Right hindlimb (tissue), 1 donor: ENCODE results near the gene PCARE.

Experiments
- DNase-seq: peaks from one replicate; pipeline ENCODE4 v3.0.0-alpha.2; 2018

PCARE gene

DNA sequence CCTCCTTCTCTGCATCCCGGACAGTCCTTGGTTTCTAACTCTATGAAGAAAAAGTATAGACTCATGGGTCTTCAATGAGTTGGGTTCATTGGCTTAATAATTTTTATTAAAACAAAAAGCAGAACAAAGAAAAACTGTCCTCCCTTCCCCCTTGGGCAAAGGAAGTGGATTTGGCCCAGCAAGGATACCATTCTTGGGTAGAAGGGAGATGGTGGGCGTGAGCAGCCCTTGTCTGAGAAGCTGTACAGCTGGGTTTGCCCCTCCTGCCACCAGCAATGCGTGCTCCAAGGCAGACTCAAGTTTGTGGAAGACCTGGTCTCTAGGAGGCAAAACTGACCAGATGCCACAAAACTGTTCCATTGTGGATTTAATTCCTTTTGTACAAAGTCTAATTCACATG lies 12.7 kb downstream of the PCARE start:
- no peak for DNase-seq

- DNase-seq = no peak
Measured at GRCh38 chr2:29061176-29061575, 13.1 kb downstream of the PCARE start.

DNA sequence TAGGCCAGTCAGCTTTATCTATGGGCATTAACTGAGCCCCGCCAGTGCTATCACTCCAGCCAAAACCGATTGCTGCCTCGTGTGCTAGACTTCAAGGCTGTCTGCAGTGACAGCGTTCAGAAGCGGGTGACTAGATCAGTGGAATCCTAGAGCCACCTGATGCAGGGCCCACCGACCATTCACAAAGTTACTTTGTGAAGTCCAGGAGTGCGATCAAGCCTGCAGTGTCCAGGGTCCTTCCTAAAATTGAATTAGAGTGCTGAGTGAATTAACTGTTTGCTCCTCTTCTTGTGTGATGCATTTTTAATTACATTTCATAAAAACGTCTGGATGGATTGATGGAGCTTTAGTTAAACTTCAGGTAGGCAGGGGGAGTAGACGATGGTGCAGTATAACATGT lies 13.9 kb downstream of the PCARE start:
- no peak for DNase-seq

GRCh38 chr2:29059624-29060023 lies 14.7 kb downstream of the PCARE start:
- DNase-seq = no peak

DNA sequence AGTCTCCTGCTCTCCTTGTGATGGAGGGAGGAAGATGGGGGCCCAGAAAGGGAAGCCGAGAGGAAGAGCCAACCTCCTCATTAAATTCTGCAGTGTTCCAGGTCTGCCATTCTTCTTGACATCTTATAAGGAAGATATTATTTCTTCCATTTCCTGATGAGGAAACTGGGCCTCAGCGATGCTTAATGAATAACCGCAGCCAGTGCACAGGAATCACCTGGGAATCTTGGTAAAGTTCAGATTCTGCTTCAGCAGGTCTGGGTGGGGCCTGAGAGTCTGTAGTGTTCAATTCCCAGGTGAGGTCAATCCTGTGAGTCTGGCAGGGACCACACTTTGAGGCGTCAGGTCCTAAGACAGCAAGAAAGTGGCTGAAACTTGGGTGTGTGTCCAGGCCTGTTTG lies 17.3 kb downstream of the PCARE start:
- no peak for DNase-seq

DNA sequence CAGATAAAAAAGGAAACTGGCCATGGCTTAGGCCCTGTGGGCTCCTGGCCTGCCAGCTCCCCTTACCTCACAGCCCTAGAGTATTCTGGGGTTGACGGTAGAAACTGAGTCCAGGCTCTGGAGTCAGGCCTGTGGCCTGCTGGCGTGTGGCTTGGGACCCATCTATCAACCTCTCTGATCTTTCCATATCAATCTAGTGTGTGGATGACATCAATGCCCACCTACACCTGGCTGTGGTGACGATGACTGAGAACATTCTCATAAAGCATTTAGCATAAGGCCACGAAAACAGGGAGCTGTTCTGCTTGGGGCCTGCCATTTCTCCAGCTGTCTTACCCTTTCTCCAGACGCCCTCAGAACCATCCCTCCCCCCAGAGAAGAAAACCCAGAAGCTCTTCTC lies 17.9 kb downstream of the PCARE start:
- DNase-seq = no peak

DNA sequence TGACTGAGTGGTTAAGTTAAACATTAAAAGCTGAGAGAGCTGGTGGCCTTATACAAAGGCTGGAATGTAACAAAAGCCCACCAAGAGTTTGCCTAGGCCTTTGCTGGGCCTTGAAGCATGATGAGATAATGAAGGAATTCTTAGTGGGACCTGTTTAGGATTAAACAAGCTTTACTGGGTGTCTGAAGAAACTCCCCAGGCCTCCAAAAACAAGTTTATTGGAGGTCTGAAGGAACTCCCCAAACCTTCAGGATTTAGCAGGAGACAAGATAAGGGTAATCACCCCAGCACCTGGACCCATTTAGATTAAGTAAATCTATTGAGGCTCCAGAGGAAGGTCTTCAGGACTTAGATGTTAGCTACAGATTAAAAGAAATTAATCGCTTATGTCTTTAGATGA lies 18.7 kb downstream of the PCARE start:
- DNase-seq = no peak

GRCh38 chr2:29054430-29054829 lies 19.9 kb downstream of the PCARE start:
- DNase-seq = no peak

GRCh38 chr2:29053670-29054400 lies 20.5 kb downstream of the PCARE start:
- DNase-seq = no peak

DNA sequence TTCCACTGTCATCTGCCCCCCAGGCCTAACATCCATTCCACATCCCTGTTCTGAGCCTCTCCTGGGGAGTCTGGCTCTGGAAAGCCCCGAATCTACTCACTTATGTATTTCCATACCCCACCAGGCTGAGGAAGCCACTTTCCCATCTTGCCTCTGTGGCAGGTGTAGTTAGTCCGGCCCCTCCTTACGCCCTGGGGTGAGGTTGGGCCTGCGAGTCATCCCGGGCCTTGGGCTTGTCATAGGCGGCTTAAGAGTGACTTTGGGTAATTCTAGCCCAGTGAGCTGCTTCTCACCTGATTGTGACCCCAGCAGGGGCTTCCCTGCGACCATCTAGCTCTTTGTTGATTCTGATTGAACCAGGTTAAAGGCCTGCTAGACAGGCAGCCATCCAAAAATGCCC lies 21.1 kb downstream of the PCARE start:
- DNase-seq = no peak

- DNase-seq = no peak
Measured at GRCh38 chr2:29052807-29053206, 21.5 kb downstream of the PCARE start.

- no peak for DNase-seq
Measured at GRCh38 chr2:29051730-29052129, 22.6 kb downstream of the PCARE start.

DNA sequence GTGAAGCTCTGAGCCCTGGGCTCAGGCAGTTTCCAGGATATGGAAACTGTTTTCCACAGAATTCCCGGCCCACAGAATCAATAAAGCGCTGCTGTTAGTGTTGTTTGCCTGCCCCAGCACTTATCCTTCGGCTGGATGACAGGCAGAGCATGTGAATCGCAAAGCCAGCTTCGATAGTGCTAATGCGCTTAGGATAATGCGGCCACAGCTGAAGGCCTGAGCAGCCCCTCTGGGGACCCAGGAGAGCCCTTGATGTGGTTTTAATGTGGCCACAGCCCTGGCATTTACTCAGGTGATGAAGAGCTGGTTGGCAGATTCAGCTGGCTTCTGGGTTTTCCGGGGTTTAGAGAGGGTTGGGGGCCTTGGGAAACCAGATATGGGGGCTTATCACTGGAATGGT lies 23.7 kb downstream of the PCARE start:
- no peak for DNase-seq

DNA sequence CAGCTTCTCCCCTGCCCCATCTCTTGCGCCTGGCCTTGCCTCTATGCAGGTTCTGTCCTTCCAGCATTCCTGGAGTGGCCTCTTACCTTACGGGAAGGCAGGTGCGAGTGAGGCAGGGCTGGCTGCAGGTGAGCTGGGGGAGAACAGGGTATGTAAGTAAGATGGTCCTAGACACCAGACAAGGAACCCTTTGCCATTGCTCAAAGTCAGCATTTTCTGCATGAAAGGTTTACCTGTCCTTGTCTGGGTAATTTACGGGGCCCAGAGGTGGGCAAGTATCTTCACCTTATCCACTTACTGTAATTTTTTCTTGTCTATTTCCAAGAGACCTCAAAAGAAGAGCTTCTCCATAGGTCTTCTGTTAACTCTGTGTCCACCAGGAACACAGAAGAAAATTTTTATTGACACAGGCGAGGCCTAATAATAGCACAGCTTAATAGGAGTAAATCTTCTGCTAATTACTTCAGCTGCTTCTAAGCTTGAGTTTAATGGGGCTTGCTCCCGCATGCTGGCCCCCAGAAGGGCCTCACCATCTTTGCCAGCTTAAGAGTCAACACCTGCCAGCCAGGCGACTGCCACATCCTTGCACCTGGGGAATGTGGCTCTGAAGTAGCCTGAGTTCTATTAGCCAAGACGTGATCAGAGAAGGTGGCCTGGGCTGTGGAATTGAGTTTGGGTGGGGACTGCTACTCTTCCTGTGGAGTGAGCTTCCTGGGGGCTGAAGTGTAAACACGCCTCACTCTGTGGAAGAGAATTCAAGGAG lies 27.1 kb downstream of the PCARE start:
- no peak for DNase-seq

DNA sequence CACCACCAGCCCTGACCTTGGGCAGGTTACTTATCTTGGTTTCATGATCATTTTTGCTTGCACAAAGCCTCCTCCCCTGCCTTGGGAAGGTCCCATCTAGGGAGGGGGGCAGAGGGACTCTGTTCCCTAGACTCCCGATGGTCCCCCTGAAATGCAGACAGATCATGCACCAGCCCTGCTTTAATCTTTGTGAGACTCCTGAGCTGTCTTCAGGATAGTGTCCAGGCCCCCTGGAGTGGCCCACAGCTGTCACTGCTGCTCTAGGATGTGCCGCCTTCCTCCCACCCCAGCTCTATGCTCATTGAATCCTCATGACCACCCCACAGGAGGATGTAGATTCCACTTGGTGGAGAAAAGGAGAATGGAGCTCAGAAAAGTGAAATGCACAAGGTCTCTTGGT lies 28.0 kb downstream of the PCARE start:
- no peak for DNase-seq

- no peak for DNase-seq
Measured at GRCh38 chr2:29044459-29044858, 29.9 kb downstream of the PCARE start.

GRCh38 chr2:29042561-29043075 lies 31.7 kb downstream of the PCARE start:
- DNase-seq = peak; percentile 73

GRCh38 chr2:29041161-29041660 lies 33.1 kb downstream of the PCARE start:
- DNase-seq = no peak

GRCh38 chr2:29040552-29040951 lies 33.8 kb downstream of the PCARE start:
- no peak for DNase-seq

GRCh38 chr2:29039718-29040480 lies 34.4 kb downstream of the PCARE start:
- DNase-seq = no peak

- DNase-seq = no peak
Measured at GRCh38 chr2:29035016-29035745, 39.1 kb downstream of the PCARE start.

- DNase-seq = no peak
Measured at GRCh38 chr2:29033656-29034055, 40.7 kb downstream of the PCARE start.

- no peak for DNase-seq
Measured at GRCh38 chr2:29033172-29033571, 41.2 kb downstream of the PCARE start.
